H1 (cell line): ENCODE results near the gene PDIA5. TPM values are rescaled to one million over a fixed set of nuclear protein-coding genes. Genes with fewer than 3 reads are reported as not detected.

Experiments used
- CTCF ChIA-PET: fragments of 300-600 bp; sonication (Branson Sonifier 250); formaldehyde crosslinking; loops from one replicate; lab custom pipeline; 2021; ENCODE audit not compliant: partially characterized antibody; lab: Charles Lee
- POLR2A ChIA-PET: fragments of 300-600 bp; sonication (Branson Sonifier 250); formaldehyde crosslinking; loops from one replicate; lab custom pipeline; 2021; ENCODE audit warnings: inconsistent platforms; ENCODE audit not compliant: partially characterized antibody; lab: Charles Lee
- DNase-seq, 2 experiments: peaks; one replicate each; pipeline versions ENCODE4 v3.0.0 to v3.0.0-alpha.2; 2010 to 2022; ENCODE audit warnings: low spot score in 2 of 2, low read depth in 1 of 2, mixed read lengths in 1 of 2
- FAIRE-seq: peaks from 2 replicates; lab custom pipeline; 2011; peaks lifted over from hg19 to GRCh38; lab: Jason Lieb, UNC
- H2AFZ ChIP-seq: 2 replicates; pipeline ENCODE4 v1.8.1; 2012; ENCODE audit warnings: low read length, inconsistent platforms
- H2AK5ac ChIP-seq: 2 replicates; pipeline ENCODE4 v1.6.1; 2013; ENCODE audit warnings: low read depth, low read length
- H2BK120ac ChIP-seq: replicated peaks from 2 replicates; pipeline ENCODE3; 2013; ENCODE audit warnings: low read depth, low read length, inconsistent platforms
- H2BK12ac ChIP-seq: 2 replicates; pipeline ENCODE4 v1.6.1; 2013; ENCODE audit warnings: low read depth, low read length
- H2BK15ac ChIP-seq: 2 replicates; pipeline ENCODE4 v1.6.1; 2013; ENCODE audit warnings: low read length
- H2BK20ac ChIP-seq: 2 replicates; pipeline ENCODE4 v1.6.1; 2013; ENCODE audit warnings: low read length
- H2BK5ac ChIP-seq: 2 replicates; pipeline ENCODE4 v1.6.1; 2013; ENCODE audit warnings: low read depth, low read length
- H3K14ac ChIP-seq: 2 replicates; pipeline ENCODE4 v1.6.1; 2013; ENCODE audit warnings: inconsistent platforms; ENCODE audit not compliant: insufficient read length
- H3K18ac ChIP-seq: 2 replicates; pipeline ENCODE4 v1.6.1; 2013; ENCODE audit warnings: low read length; ENCODE audit errors: extremely low read depth
- H3K23ac ChIP-seq: 2 replicates; pipeline ENCODE4 v1.6.1; 2013; ENCODE audit warnings: inconsistent platforms; ENCODE audit not compliant: insufficient read length
- H3K23me2 ChIP-seq: 2 replicates; pipeline ENCODE4 v1.6.1; 2013; ENCODE audit warnings: low read depth, low read length
- H3K27ac ChIP-seq: 2 replicates; pipeline ENCODE4 v1.6.1; 2011; ENCODE audit warnings: low read depth, low read length, inconsistent platforms
- H3K27me3 ChIP-seq, 4 experiments: replicated peaks in 1 of 4; 1 replicate in 1 of 4; 2 replicates in 3 of 4; pipeline versions ENCODE4 v1.6.1 to v1.8.1; 2011 to 2013; ENCODE audit warnings: low read length in 3 of 4, mild to moderate bottlenecking in 3 of 4, inconsistent platforms in 2 of 4, mixed read lengths in 2 of 4, moderate library complexity in 1 of 4; ENCODE audit not compliant: control insufficient read depth in 3 of 4, insufficient read depth in 3 of 4; ENCODE audit errors: extremely low read depth in 1 of 4
- H3K36me3 ChIP-seq, 4 experiments: 2 replicates each; pipeline versions ENCODE4 v1.6.1 to v1.8.1; 2011 to 2013; ENCODE audit warnings: mild to moderate bottlenecking in 4 of 4, low read length in 3 of 4, moderate library complexity in 2 of 4, control low read depth in 1 of 4, inconsistent platforms in 1 of 4; ENCODE audit not compliant: insufficient read depth in 4 of 4, control insufficient read depth in 2 of 4
- H3K4ac ChIP-seq: replicated peaks from 2 replicates; pipeline ENCODE3; 2013; ENCODE audit warnings: low read length, low read depth, mixed read lengths, inconsistent platforms; ENCODE audit not compliant: insufficient read length
- H3K4me1 ChIP-seq, 4 experiments: replicated peaks in 1 of 4; 1 replicate in 1 of 4; 2 replicates in 3 of 4; pipeline versions ENCODE4 v1.6.1 to v1.8.1; 2011 to 2013; ENCODE audit warnings: low read length in 3 of 4, inconsistent platforms in 2 of 4, mixed read lengths in 1 of 4; ENCODE audit not compliant: insufficient read depth in 4 of 4, control insufficient read depth in 3 of 4
- H3K4me2 ChIP-seq, 2 experiments: 2 replicates each; pipeline versions ENCODE4 v1.6.1 to v1.8.1; 2011 to 2013; ENCODE audit warnings: low read depth in 2 of 2, low read length in 2 of 2, control low read depth in 1 of 2, inconsistent platforms in 1 of 2, mild to moderate bottlenecking in 1 of 2; ENCODE audit not compliant: insufficient read depth in 1 of 2
- H3K4me3 ChIP-seq, 4 experiments: fragments of 200-600, 300-600 bp in 1 of 4; sonication (generic), shearing (Covaris generic), sonication (Bioruptor Twin) in 1 of 4; 2 replicates each; pipeline versions ENCODE4 v1.5.1 to v1.8.1; 2011 to 2016; ENCODE audit warnings: low read length in 4 of 4, low read depth in 3 of 4, control low read depth in 2 of 4, inconsistent platforms in 2 of 4, mild to moderate bottlenecking in 2 of 4, mixed read lengths in 1 of 4, moderate library complexity in 1 of 4; ENCODE audit not compliant: insufficient read depth in 2 of 4; ENCODE audit errors: extremely low read depth in 1 of 4
- H3K56ac ChIP-seq: replicated peaks from 2 replicates; pipeline ENCODE3; 2013; ENCODE audit warnings: low read depth, mild to moderate bottlenecking, mixed read lengths, low read length, inconsistent platforms; ENCODE audit not compliant: insufficient read length
- H3K79me1 ChIP-seq: 2 replicates; pipeline ENCODE4 v1.6.1; 2013; ENCODE audit warnings: low read depth, low read length, control low read depth
- H3K79me2 ChIP-seq, 2 experiments: 2 replicates each; pipeline versions ENCODE4 v1.6.1 to v1.8.1; 2012 to 2013; ENCODE audit warnings: low read length in 2 of 2, mild to moderate bottlenecking in 2 of 2, inconsistent platforms in 1 of 2; ENCODE audit not compliant: insufficient read depth in 2 of 2, control insufficient read depth in 1 of 2
- H3K9ac ChIP-seq, 4 experiments: replicated peaks in 1 of 4; 1 replicate in 1 of 4; 2 replicates in 3 of 4; pipeline versions ENCODE4 v1.6.1 to v1.8.1; 2011 to 2013; ENCODE audit warnings: low read depth in 3 of 4, low read length in 3 of 4, control low read depth in 2 of 4, mild to moderate bottlenecking in 2 of 4, moderate library complexity in 2 of 4, inconsistent platforms in 1 of 4; ENCODE audit errors: extremely low read depth in 1 of 4
- H3K9me3 ChIP-seq, 2 experiments: 2 replicates each; pipeline versions ENCODE4 v1.6.1 to v1.8.1; 2012 to 2013; ENCODE audit warnings: mild to moderate bottlenecking in 2 of 2, moderate library complexity in 2 of 2, control low read depth in 1 of 2, inconsistent platforms in 1 of 2, low read depth in 1 of 2, low read length in 1 of 2, mixed read lengths in 1 of 2; ENCODE audit not compliant: insufficient read depth in 2 of 2
- H4K20me1 ChIP-seq, 2 experiments: replicated peaks in 1 of 2; 2 replicates each; pipeline versions ENCODE3 to v1.8.1; 2011 to 2013; ENCODE audit warnings: inconsistent platforms in 2 of 2, low read length in 2 of 2, mild to moderate bottlenecking in 1 of 2; ENCODE audit not compliant: insufficient read depth in 2 of 2, control insufficient read depth in 1 of 2
- H4K5ac ChIP-seq: 2 replicates; pipeline ENCODE4 v1.6.1; 2013; ENCODE audit warnings: low read length, low read depth, mixed read lengths, inconsistent platforms; ENCODE audit not compliant: insufficient read length
- H4K8ac ChIP-seq: 2 replicates; pipeline ENCODE4 v1.8.0; 2013; ENCODE audit warnings: mild to moderate bottlenecking, moderate library complexity, low read length, inconsistent platforms; ENCODE audit not compliant: insufficient read depth; ENCODE audit errors: extremely low read depth
- H4K91ac ChIP-seq: replicated peaks from 2 replicates; pipeline ENCODE3; 2013; ENCODE audit warnings: low read length, mixed read lengths, inconsistent platforms; ENCODE audit not compliant: insufficient read length
- CHD2 ChIP-seq: IDR thresholded peaks from 2 replicates; pipeline ENCODE4 v1.6.1; 2012; ENCODE audit warnings: low read length, improper control_type of control experiment
- WGBS, 2 experiments: shearing (Covaris generic) in 1 of 2; methylation state at CpG; one replicate each; pipeline versions ENCODE4 v1.1.6 to v1.1.7; 2013 to 2015; ENCODE audit warnings: low lambda C conversion rate in 2 of 2, mixed read lengths in 2 of 2, inconsistent platforms in 1 of 2, low coverage in 1 of 2, missing lambda C conversion rate in 1 of 2; ENCODE audit not compliant: insufficient replicate concordance in 2 of 2, insufficient coverage in 1 of 2, insufficient read length in 1 of 2; ENCODE audit errors: extremely low coverage in 1 of 2, missing lambda C conversion rate in 1 of 2; 5-methylcytosine and 5-hydroxymethylcytosine counted together
- polyA plus RNA-seq, 7 experiments: library from polyadenylated mRNA; depleted of rRNA in 3 of 7; stranded (reverse) in 5 of 7; unstranded in 2 of 7; fragments of >200 nt in 5 of 7; fragments of 200-250 nt in 2 of 7; gene quantifications; 1 replicate in 5 of 7; 2 replicates in 1 of 7; 4 replicates in 1 of 7; pipeline versions ENCODE4 v1.2.1 to v1.2.3, GENCODE V29; 2011 to 2013; ENCODE audit warnings: missing spikeins in 2 of 7, mixed read lengths in 2 of 7
- total RNA-seq: library from RNA; stranded (reverse); fragmentation: NEBNext Ultra II Directional; extraction: Animal tissue kit (Norgen Biotek cat#: 25700); gene quantifications from 2 replicates; pipeline ENCODE4 v1.2.1, GENCODE V29; 2021

Gene PDIA5
- total and polyA plus RNA-seq, 2 of the 8 experiments (the other 6 are each of a cell fraction or from before 2014, with no cell fraction given) = 18.2 to 32.8 TPM

DNA sequence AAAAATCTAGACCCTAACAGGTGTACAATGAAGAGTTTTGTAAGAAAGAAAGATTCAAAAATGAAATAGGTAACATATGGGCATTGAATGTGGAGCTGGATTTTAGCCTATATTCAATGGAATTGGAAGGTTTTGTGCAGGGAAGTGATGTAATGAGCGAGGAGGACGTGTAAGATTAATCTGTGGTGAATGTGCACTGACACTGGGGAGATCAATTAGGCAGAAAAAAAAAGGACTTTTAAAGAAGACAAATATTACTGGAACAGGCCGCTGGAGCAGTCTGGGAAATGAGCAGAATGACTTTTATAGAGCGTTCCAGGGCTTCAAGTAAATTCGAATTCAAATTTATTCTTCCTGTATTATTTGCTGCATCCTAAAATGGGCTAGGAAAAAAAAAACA is 55.2 kb downstream of the PDIA5 start:
- no peak overlapping the region for H4K91ac ChIP-seq
- H2BK20ac ChIP-seq = no peak overlapping the region
- H3K27me3 ChIP-seq = no peaks in the 10 kb centered on the region
- H4K5ac ChIP-seq = no peak overlapping the region
- H3K56ac ChIP-seq = no peak overlapping the region
- no peak overlapping the region for H2AFZ ChIP-seq
- H2BK12ac ChIP-seq = no peak overlapping the region
- H3K4me2 ChIP-seq = no peak overlapping the region
- no peak overlapping the region for H4K8ac ChIP-seq
- H2BK15ac ChIP-seq = no peak overlapping the region
- H3K4me3 ChIP-seq = no peak overlapping the region
- H3K79me2 ChIP-seq = no peaks in the 10 kb centered on the region
- DNase-seq (no peak), FAIRE-seq (no peak)
- no peaks in the 10 kb centered on the region for H4K20me1 ChIP-seq
- no peak overlapping the region for H3K9ac ChIP-seq
- H2BK5ac ChIP-seq = no peak overlapping the region
- no peak overlapping the region for H3K23ac ChIP-seq
- peaks cover 0 to 14% (median 7%) of the 10 kb centered on the region in 4 experiments; a peak in 3 of 8 replicates for H3K36me3 ChIP-seq
- no peak overlapping the region for H3K4ac ChIP-seq
- H3K18ac ChIP-seq = no peak overlapping the region
- ChIA-PET CTCF (interaction anchor here (0.6 to 4.8 kb wide), 4 partner anchors 6 to 30 kb away, joined by 3 to 27 read pairs (median 5); no protein-coding TSS in a partner anchor), POLR2A (no interaction called here)
- no peak overlapping the region for H2BK120ac ChIP-seq
- H3K79me1 ChIP-seq = no peaks in the 10 kb centered on the region
- H3K27ac ChIP-seq = no peak overlapping the region
- H3K23me2 ChIP-seq = no peaks in the 10 kb centered on the region
- no peak overlapping the region for H3K14ac ChIP-seq
- WGBS, 2 experiments = 92% methylated on average over 5 of the region's 5 CpGs; no CpG with 5 or more reads in 1 of the 2 experiments
- no peak overlapping the region for H2AK5ac ChIP-seq
- H3K9me3 ChIP-seq = no peaks in the 10 kb centered on the region
- peaks cover 0 to 11% (median 2%) of the 10 kb centered on the region in 4 experiments; a peak in 6 of 7 replicates for H3K4me1 ChIP-seq
- TF ChIP-seq CHD2 = no peak
